ENCODE measurements around the gene GRIA3. TPM values are rescaled to one million over a fixed set of nuclear protein-coding genes. Genes with fewer than 3 reads are reported as not detected.

The GRIA3 gene
- total and polyA plus RNA-seq, 9 donors = 1.2 to 11.2 (median 4.2) TPM

DNA sequence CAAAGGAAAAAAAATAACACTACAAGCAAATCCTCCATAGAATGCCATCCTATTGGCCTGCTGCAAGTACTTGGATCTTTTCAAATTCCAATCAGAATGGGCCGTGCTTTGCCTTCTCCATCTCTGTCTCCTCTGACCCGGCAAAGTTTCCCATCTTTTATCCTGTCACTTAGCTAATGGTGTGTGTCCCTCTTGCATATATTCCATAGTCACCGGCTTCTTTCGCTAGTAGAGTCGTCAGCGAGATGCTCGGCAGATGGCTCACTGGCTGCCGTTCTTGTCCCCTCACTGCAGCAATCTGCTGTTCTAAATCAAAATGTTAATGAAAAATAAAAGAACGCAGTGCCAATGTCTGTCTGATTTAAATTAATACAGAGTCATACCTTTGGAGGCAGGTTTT, 22.1 kb downstream of the GRIA3 start:
- intact Hi-C loops (cut with DNase I) = no loop called here
- DNase-seq = no peak
- H3K4me1 ChIP-seq (ENCODE audit: insufficient read depth) = no peaks in the 10 kb centered on the region
- no peak overlapping the region for H3K4me3 ChIP-seq
- no peaks in the 10 kb centered on the region for H3K27me3 ChIP-seq
- H3K9me3 ChIP-seq = no peaks in the 10 kb centered on the region
- TF ChIP-seq EP300 (IDR thresholded peaks at IDR 0.05) (no peak), POLR2A (IDR thresholded peaks at IDR 0.05) (no peak)
- TF ChIP-seq, protein P1, sequence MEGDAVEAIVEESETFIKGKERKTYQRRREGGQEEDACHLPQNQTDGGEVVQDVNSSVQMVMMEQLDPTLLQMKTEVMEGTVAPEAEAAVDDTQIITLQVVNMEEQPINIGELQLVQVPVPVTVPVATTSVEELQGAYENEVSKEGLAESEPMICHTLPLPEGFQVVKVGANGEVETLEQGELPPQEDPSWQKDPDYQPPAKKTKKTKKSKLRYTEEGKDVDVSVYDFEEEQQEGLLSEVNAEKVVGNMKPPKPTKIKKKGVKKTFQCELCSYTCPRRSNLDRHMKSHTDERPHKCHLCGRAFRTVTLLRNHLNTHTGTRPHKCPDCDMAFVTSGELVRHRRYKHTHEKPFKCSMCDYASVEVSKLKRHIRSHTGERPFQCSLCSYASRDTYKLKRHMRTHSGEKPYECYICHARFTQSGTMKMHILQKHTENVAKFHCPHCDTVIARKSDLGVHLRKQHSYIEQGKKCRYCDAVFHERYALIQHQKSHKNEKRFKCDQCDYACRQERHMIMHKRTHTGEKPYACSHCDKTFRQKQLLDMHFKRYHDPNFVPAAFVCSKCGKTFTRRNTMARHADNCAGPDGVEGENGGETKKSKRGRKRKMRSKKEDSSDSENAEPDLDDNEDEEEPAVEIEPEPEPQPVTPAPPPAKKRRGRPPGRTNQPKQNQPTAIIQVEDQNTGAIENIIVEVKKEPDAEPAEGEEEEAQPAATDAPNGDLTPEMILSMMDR (IDR thresholded peaks at IDR 0.05) = no peak
- no peaks in the 10 kb centered on the region for H3K36me3 ChIP-seq
- H3K27ac ChIP-seq = no peak overlapping the region
- WGBS, 3 donors = 75 to 81% (median 75%) methylated on average over 9 of the region's 9 CpGs

DNA sequence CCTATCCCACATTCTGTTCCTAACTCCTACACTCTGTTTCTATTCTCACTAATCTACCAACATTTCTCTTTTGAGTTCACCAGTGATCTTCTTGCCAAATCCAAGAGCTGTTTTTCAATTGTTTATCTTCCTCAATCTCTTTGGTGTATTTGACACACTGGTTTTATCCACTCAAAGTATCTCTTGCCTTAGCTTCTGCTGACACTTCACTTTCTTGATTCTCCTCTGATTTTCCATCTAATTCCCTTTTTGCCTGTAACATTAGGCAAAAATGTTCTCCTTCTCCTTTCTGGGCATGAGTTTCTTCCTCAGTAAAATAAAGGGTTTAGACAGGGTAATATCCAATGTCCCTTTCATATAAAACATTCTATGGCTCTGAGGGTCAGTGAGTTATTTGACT, 26.2 kb downstream of the GRIA3 start:
- Histone ChIP-seq H3K4me3 (no peak overlapping the region), H3K36me3 (no peaks in the 10 kb centered on the region), H3K27me3 (no peaks in the 10 kb centered on the region), H3K27ac (no peak overlapping the region), H3K9me3 (no peaks in the 10 kb centered on the region), H3K4me1 (ENCODE audit: insufficient read depth) (no peaks in the 10 kb centered on the region)
- no peak for TF ChIP-seq EP300 (IDR thresholded peaks at IDR 0.05)
- TF ChIP-seq POLR2A (IDR thresholded peaks at IDR 0.05) = no peak
- TF ChIP-seq, protein P1 (IDR thresholded peaks at IDR 0.05) = no peak
- DNase-seq = no peak
- intact Hi-C loops (cut with DNase I) = no loop called here

DNA sequence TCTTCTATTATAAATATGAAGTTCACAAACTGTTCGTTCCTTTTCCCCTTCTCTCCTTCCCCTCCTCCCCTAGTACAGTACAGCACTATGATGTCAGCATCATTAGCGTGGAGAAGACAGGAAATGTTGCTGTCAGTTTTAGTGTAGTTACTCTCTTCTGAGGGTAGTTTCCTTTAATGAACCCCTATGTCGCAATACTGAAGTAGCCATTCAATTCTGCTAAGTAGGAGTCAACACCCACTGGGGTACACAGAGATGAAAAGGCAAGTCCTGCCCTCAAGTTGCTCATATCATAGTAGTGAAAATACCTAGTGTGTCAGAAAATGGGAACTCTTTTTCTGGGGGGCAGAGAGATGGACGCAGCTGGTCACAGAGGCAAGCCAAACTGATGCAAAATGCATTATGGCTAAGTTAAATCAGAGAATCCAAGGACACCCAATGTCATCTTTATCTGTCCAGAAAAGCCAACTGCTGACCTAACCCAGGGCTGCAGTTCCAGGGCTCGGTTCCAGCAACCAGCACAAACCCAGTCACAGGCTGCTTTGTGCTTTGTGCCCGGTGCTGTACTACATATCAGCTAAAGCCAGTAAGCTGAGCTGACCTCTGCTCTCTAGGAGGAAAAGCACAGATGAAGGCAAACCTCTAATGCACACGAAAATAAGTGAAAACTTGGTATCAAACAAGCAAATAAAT, 31.5 kb downstream of the GRIA3 start:
- Histone ChIP-seq H3K27ac (no peak overlapping the region), H3K9me3 (no peaks in the 10 kb centered on the region), H3K36me3 (no peaks in the 10 kb centered on the region), H3K27me3 (no peaks in the 10 kb centered on the region), H3K4me3 (no peak overlapping the region), H3K4me1 (ENCODE audit: insufficient read depth) (peaks cover 4% of the 10 kb centered on the region)
- peak in 2 of 5 donors; percentile 22 to 37 for DNase-seq
- TF ChIP-seq POLR2A (IDR thresholded peaks at IDR 0.05) = no peak
- TF ChIP-seq EP300 (IDR thresholded peaks at IDR 0.05) = no peak
- intact Hi-C loops (cut with DNase I) = no loop called here
- WGBS, 3 donors = 50 to 54% (median 50%) methylated on average over 7 of the region's 7 CpGs

DNA sequence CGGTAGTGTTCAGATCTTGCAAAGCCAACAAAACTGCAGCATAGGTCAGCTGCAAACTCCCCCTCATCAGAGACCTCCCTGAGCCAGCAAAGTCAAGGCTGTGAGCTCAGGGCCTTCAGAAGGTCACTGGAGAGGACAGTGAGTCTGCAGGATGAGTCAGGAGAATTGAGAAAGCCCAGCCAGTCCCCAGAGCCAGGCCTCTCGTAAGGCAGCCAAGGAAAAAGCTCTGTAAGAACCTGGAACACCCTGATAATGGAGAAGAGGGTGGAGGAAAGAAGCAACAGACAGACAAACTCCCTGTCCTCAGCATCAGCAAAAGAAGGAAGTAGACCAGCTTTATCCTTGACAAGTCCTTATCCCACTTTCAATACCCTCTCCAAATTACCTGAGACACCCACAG, 33.0 kb downstream of the GRIA3 start:
- intact Hi-C loops (cut with DNase I) = no loop called here
- Histone ChIP-seq H3K4me1 (ENCODE audit: insufficient read depth) (peaks cover 4% of the 10 kb centered on the region), H3K36me3 (no peaks in the 10 kb centered on the region), H3K27me3 (no peaks in the 10 kb centered on the region), H3K9me3 (no peaks in the 10 kb centered on the region), H3K4me3 (no peak overlapping the region), H3K27ac (no peak overlapping the region)
- TF ChIP-seq EP300 (IDR thresholded peaks at IDR 0.05) (no peak), POLR2A (IDR thresholded peaks at IDR 0.05) (no peak)
- TF ChIP-seq, protein P1 (IDR thresholded peaks at IDR 0.05) = no peak
- WGBS, 3 donors = 19 to 26% (median 21%) methylated on average over 2 of the region's 2 CpGs
- peak; percentile 35 to 75 (median 68) for DNase-seq

DNA sequence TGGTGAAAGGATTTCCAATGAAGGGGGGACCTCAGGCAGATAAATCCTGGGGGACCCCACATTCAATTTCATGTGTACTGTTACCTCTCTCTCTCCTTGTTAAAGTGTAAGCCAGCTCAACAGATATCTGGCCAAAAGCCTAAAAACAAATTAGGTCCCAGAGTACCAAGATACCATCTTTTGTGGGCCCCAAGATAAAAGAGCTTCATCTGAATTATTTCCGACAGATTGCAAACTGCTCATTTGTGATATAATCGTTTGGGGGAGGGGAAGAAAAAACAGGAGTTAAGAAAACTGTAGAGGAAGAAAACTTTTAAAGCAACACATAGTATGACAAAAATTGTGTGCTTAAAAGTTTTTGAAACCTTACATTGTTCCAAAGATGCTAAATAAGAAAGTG, 33.6 kb downstream of the GRIA3 start:
- intact Hi-C loops (cut with DNase I) = no loop called here
- TF ChIP-seq EP300 (IDR thresholded peaks at IDR 0.05) (no peak), POLR2A (IDR thresholded peaks at IDR 0.05) (no peak)
- TF ChIP-seq, protein P1 (IDR thresholded peaks at IDR 0.05) = no peak

More for the DNA sequence above, 33.6 kb downstream of the GRIA3 start:
- Histone ChIP-seq H3K9me3 (no peaks in the 10 kb centered on the region), H3K36me3 (no peaks in the 10 kb centered on the region), H3K4me1 (ENCODE audit: insufficient read depth) (peaks cover 4% of the 10 kb centered on the region), H3K27me3 (no peaks in the 10 kb centered on the region), H3K27ac (no peak overlapping the region), H3K4me3 (no peak overlapping the region)
- no peak for DNase-seq
- WGBS, 3 donors = 69 to 85% (median 77%) methylated on average over 2 of the region's 2 CpGs
